Measurements from ENCODE around the gene CPA1.

The CPA1 gene

GRCh38 chr7:130410868-130411541 lies 30.7 kb downstream of the CPA1 start:
- H2AFZ ChIP-seq (ENCODE audit: low read depth, low read length, severe bottlenecking): no peak overlapping the region
- no peak overlapping the region for H3K4me3 ChIP-seq (ENCODE audit: insufficient read depth, low read length, poor library complexity, severe bottlenecking)
- H3K9me2 ChIP-seq (replicated peaks; ENCODE audit: insufficient read depth, low read length): no peaks in the 10 kb centered on the region
- no peaks in the 10 kb centered on the region for H3K27me3 ChIP-seq (ENCODE audit: low read length)
- H3F3A ChIP-seq (ENCODE audit: insufficient read depth): no peaks in the 10 kb centered on the region
- no peaks in the 10 kb centered on the region for H3K9me3 ChIP-seq (ENCODE audit: insufficient read depth, low read length)
- H3K4me2 ChIP-seq (ENCODE audit: low read depth, low read length, poor library complexity, severe bottlenecking): no peak overlapping the region
- no peaks in the 10 kb centered on the region for H3K79me2 ChIP-seq (ENCODE audit: insufficient read depth, low read length)
- no peak for TF ChIP-seq CTCF (IDR thresholded peaks at IDR 0.05; ENCODE audit: insufficient read depth, low read length, poor library complexity, severe bottlenecking)
- TF ChIP-seq EZH2phosphoT487 (conservative IDR thresholded peaks at IDR 0.05; ENCODE audit: low read length): no peak
- H3K27ac ChIP-seq (ENCODE audit: low read depth, low read length): no peak overlapping the region
- no peaks in the 10 kb centered on the region for H4K20me1 ChIP-seq (ENCODE audit: low read depth, low read length)
- H3K36me3 ChIP-seq (ENCODE audit: low read length): no peaks in the 10 kb centered on the region
- H3K9ac ChIP-seq (ENCODE audit: low read length): no peak overlapping the region

- Histone ChIP-seq H3K27ac (ENCODE audit: low read depth, low read length) (no peak overlapping the region), H2AFZ (ENCODE audit: low read depth, low read length, severe bottlenecking) (no peak overlapping the region), H4K20me1 (ENCODE audit: low read depth, low read length) (no peaks in the 10 kb centered on the region), H3K4me2 (ENCODE audit: low read depth, low read length, poor library complexity, severe bottlenecking) (no peak overlapping the region), H3K4me3 (ENCODE audit: insufficient read depth, low read length, poor library complexity, severe bottlenecking) (no peak overlapping the region), H3F3A (ENCODE audit: insufficient read depth) (no peaks in the 10 kb centered on the region), H3K9me3 (ENCODE audit: insufficient read depth, low read length) (no peaks in the 10 kb centered on the region), H3K9me2 (replicated peaks; ENCODE audit: insufficient read depth, low read length) (no peaks in the 10 kb centered on the region), H3K9ac (ENCODE audit: low read length) (no peak overlapping the region), H3K36me3 (ENCODE audit: low read length) (no peaks in the 10 kb centered on the region), H3K27me3 (ENCODE audit: low read length) (no peaks in the 10 kb centered on the region), H3K79me2 (ENCODE audit: insufficient read depth, low read length) (no peaks in the 10 kb centered on the region)
- TF ChIP-seq EZH2phosphoT487 (conservative IDR thresholded peaks at IDR 0.05; ENCODE audit: low read length) (no peak), CTCF (IDR thresholded peaks at IDR 0.05; ENCODE audit: insufficient read depth, low read length, poor library complexity, severe bottlenecking) (no peak)
Observed at GRCh38 chr7:130413201-130413600, 32.9 kb downstream of the CPA1 start.

DNA sequence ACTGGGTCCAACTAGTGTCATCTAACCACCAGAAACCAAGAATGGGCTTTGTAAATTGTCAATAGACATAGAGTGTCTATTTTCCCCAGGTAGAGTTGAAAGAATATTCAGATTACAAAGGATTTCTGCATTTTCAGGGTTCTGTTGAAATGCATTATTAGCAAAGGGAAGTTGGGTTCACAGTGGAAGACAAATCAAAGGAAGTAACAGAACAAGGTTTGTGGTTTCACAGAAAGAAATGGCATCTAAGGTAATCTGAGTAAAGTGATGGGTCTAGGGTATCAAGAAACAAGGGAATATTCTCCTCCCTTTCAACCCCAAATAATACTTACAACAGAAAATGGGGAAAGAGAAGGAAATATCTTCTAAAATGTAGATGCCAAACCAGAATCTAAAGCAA lies 34.7 kb downstream of the CPA1 start:
- H3K27ac ChIP-seq (ENCODE audit: low read depth, low read length): no peak overlapping the region
- no peak overlapping the region for H2AFZ ChIP-seq (ENCODE audit: low read depth, low read length, severe bottlenecking)
- H3K36me3 ChIP-seq (ENCODE audit: low read length): no peaks in the 10 kb centered on the region
- H4K20me1 ChIP-seq (ENCODE audit: low read depth, low read length): no peaks in the 10 kb centered on the region
- no peak overlapping the region for H3K4me2 ChIP-seq (ENCODE audit: low read depth, low read length, poor library complexity, severe bottlenecking)
- no peak overlapping the region for H3K4me3 ChIP-seq (ENCODE audit: insufficient read depth, low read length, poor library complexity, severe bottlenecking)
- H3K27me3 ChIP-seq (ENCODE audit: low read length): no peaks in the 10 kb centered on the region
- H3K9ac ChIP-seq (ENCODE audit: low read length): no peak overlapping the region
- no peaks in the 10 kb centered on the region for H3K79me2 ChIP-seq (ENCODE audit: insufficient read depth, low read length)
- H3K9me2 ChIP-seq (replicated peaks; ENCODE audit: insufficient read depth, low read length): no peaks in the 10 kb centered on the region
- no peaks in the 10 kb centered on the region for H3K9me3 ChIP-seq (ENCODE audit: insufficient read depth, low read length)
- H3F3A ChIP-seq (ENCODE audit: insufficient read depth): no peaks in the 10 kb centered on the region
- TF ChIP-seq EZH2phosphoT487 (conservative IDR thresholded peaks at IDR 0.05; ENCODE audit: low read length) (no peak), CTCF (IDR thresholded peaks at IDR 0.05; ENCODE audit: insufficient read depth, low read length, poor library complexity, severe bottlenecking) (no peak)
